Activated naive CD4-positive, alpha-beta T cell treated with anti-CD3 and anti-CD28 coated beads, Interleukin-2, amount 50 U/mL, for 24 hours (primary cell): ENCODE data around the gene GPR26.

ENCODE experiments used
- H3K27ac Mint-ChIP-seq: one replicate; pipeline ENCODE4 v1.8.0; 2021; ENCODE audit warnings: mild to moderate bottlenecking, mixed read lengths
- H3K27me3 Mint-ChIP-seq: one replicate; pipeline ENCODE4 v1.8.0; 2021; ENCODE audit warnings: mixed read lengths
- H3K36me3 Mint-ChIP-seq: one replicate; pipeline ENCODE4 v1.8.0; 2021; ENCODE audit warnings: mixed read lengths
- H3K4me1 Mint-ChIP-seq: one replicate; pipeline ENCODE4 v1.8.0; 2021; ENCODE audit warnings: mixed read lengths
- H3K4me3 Mint-ChIP-seq: one replicate; pipeline ENCODE4 v1.8.0; 2021; ENCODE audit warnings: mild to moderate bottlenecking, mixed read lengths
- H3K9me3 Mint-ChIP-seq: one replicate; pipeline ENCODE4 v1.8.0; 2021; ENCODE audit warnings: mixed read lengths

GPR26 gene

GRCh38 chr10:123639131-123639530 lies 27.0 kb upstream of the GPR26 start:
- peaks cover 7% of the 10 kb centered on the region for H3K27me3 Mint-ChIP-seq
- no peaks in the 10 kb centered on the region for H3K4me1 Mint-ChIP-seq
- no peak overlapping the region for H3K4me3 Mint-ChIP-seq
- H3K27ac Mint-ChIP-seq: no peak overlapping the region
- H3K36me3 Mint-ChIP-seq: no peaks in the 10 kb centered on the region
- H3K9me3 Mint-ChIP-seq: no peaks in the 10 kb centered on the region

GRCh38 chr10:123640016-123640535 lies 26.1 kb upstream of the GPR26 start:
- peaks cover 7% of the 10 kb centered on the region for H3K27me3 Mint-ChIP-seq
- no peak overlapping the region for H3K27ac Mint-ChIP-seq
- no peaks in the 10 kb centered on the region for H3K9me3 Mint-ChIP-seq
- no peak overlapping the region for H3K4me3 Mint-ChIP-seq
- H3K36me3 Mint-ChIP-seq: no peaks in the 10 kb centered on the region
- H3K4me1 Mint-ChIP-seq: no peaks in the 10 kb centered on the region

DNA sequence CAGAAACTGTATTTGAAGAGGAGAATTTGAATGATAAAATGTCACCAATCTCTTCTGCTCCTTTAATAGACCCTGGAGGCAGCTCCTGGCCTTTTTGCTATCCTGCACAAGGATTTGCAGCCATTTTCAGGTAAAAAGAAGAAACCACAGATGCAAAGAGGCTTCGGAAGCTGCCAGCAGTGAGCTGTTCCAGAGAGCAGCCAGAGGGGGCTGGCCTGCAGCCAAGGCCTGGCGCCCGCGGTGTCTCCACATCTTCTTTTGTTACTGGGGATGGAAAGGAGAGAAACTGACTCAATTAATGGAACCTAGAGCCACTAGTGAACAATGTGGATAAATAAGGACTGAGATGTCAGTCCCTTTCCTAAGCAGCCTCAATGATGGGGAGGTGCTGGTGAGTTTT lies 23.9 kb upstream of the GPR26 start:
- Mint-ChIP-seq H3K36me3 (no peaks in the 10 kb centered on the region), H3K27ac (no peak overlapping the region), H3K4me1 (no peaks in the 10 kb centered on the region), H3K9me3 (no peaks in the 10 kb centered on the region), H3K27me3 (peaks cover 11% of the 10 kb centered on the region), H3K4me3 (no peak overlapping the region)

GRCh38 chr10:123642697-123643096 lies 23.5 kb upstream of the GPR26 start:
- no peaks in the 10 kb centered on the region for H3K4me1 Mint-ChIP-seq
- H3K4me3 Mint-ChIP-seq: no peak overlapping the region
- no peaks in the 10 kb centered on the region for H3K36me3 Mint-ChIP-seq
- no peak overlapping the region for H3K27ac Mint-ChIP-seq
- peaks cover 11% of the 10 kb centered on the region for H3K27me3 Mint-ChIP-seq
- H3K9me3 Mint-ChIP-seq: no peaks in the 10 kb centered on the region

- H3K27me3 Mint-ChIP-seq: peaks cover 11% of the 10 kb centered on the region
- no peaks in the 10 kb centered on the region for H3K4me1 Mint-ChIP-seq
- H3K9me3 Mint-ChIP-seq: no peaks in the 10 kb centered on the region
- H3K27ac Mint-ChIP-seq: no peak overlapping the region
- H3K4me3 Mint-ChIP-seq: no peak overlapping the region
- no peaks in the 10 kb centered on the region for H3K36me3 Mint-ChIP-seq
These were observed 22.8 kb upstream of the GPR26 start for GRCh38 chr10:123643315-123643714.

DNA sequence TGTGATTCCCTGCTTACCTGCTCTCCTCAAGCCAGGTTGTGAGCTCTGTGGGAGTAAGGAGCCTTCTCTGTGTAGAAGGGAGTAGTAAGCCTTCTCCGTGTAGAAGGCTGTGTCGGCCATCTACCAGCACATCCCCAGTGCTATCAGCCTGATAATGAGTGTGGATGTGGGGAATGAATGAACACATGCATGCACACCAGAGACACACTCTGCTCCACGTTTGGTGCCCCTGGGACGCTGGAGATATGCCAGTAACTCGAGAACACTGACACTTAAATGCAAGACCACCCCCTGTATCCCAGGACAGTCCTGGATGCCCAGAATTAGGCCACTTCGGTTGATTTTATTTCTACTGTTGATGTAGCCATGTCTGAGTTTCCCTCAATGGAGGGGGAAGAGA lies 21.1 kb upstream of the GPR26 start:
- Mint-ChIP-seq H3K27me3 (peaks cover 12% of the 10 kb centered on the region), H3K4me3 (no peak overlapping the region)

DNA sequence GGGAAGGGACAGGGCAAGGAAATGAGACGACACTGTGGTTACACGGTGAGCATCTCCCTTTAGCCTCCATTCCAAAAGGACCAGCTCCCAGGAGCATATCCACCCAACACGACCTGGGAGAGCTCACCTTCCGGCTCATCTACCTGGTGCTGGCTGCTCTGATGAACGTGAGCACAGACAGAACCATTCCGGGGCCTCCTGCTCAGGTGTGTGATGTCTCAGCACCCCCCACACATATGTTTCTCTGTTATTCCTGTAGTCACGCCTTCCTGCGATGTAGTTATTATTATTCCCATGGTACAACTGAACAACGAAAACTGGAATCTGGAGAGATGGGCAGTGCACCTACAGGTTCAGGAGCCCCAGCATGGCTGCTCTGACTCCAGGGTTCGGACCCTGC lies 20.5 kb upstream of the GPR26 start:
- Mint-ChIP-seq H3K27me3 (peaks cover 12% of the 10 kb centered on the region), H3K4me1 (no peaks in the 10 kb centered on the region), H3K36me3 (no peaks in the 10 kb centered on the region), H3K27ac (no peak overlapping the region), H3K9me3 (no peaks in the 10 kb centered on the region), H3K4me3 (no peak overlapping the region)

More for the DNA sequence above, 21.1 kb upstream of the GPR26 start:
- Mint-ChIP-seq H3K27ac (no peak overlapping the region), H3K9me3 (no peaks in the 10 kb centered on the region), H3K36me3 (no peaks in the 10 kb centered on the region), H3K4me1 (no peaks in the 10 kb centered on the region)

DNA sequence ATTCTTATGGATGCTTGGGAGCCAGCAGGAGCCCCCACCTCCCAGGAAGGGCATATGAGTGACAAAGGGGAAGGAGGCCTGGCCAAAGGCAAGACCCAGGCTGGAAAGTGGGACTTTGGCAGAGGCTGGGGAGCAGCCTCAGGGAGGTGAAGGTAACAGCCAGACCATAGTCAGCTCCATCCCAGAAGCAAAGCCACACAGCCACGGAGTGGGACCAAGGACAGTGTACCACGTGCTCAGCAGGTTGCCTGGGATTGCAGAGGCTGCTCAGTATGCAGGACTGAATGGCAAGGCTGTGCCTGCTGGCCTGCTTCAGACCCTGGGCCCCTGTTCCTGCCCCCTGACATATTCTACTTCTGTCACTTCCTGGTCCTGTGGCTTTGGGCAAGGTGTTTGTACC lies 17.6 kb upstream of the GPR26 start:
- Mint-ChIP-seq H3K36me3 (no peaks in the 10 kb centered on the region), H3K27ac (no peak overlapping the region), H3K9me3 (no peaks in the 10 kb centered on the region), H3K4me3 (no peak overlapping the region), H3K4me1 (no peaks in the 10 kb centered on the region), H3K27me3 (peaks cover 9% of the 10 kb centered on the region)

GRCh38 chr10:123649676-123650075 lies 16.5 kb upstream of the GPR26 start:
- H3K36me3 Mint-ChIP-seq: no peaks in the 10 kb centered on the region

DNA sequence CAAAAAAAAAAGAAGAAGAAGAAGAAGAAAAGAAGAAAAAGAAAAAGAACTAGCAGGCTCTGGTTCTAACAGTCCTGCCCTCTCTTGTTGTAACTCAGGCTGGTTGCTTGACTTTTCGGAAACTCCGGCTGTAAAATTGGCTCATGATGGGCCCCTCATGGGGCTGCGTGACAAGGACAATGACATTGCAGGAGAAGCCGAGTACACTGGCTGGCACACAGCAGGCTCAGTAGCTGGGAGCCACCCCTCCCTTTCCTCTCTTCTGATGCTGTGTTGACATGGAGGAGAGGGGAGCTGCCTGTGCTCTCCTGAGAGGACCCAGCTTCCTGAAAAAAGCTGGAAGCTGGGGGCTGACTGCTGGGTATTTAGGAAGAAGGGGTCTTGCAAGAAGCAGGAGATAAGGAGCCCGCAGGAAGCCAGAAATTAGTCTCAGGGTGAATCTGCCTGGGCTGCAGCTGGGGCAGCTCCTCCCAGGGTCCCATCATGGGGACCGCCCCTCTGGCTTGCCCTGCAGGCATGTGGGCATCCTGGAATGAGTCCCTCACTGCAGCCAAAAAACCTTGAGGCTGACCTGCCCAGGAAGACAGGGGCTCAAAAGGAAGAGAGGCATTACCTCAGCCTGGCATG lies 14.6 kb upstream of the GPR26 start:
- Mint-ChIP-seq H3K27ac (no peak overlapping the region), H3K4me1 (no peaks in the 10 kb centered on the region), H3K4me3 (no peak overlapping the region), H3K36me3 (no peaks in the 10 kb centered on the region), H3K27me3 (peaks cover 2% of the 10 kb centered on the region), H3K9me3 (no peaks in the 10 kb centered on the region)

More at GRCh38 chr10:123649676-123650075, 16.5 kb upstream of the GPR26 start:
- Mint-ChIP-seq H3K4me1 (no peaks in the 10 kb centered on the region), H3K27me3 (peaks cover 6% of the 10 kb centered on the region), H3K9me3 (no peaks in the 10 kb centered on the region), H3K4me3 (no peak overlapping the region), H3K27ac (no peak overlapping the region)

DNA sequence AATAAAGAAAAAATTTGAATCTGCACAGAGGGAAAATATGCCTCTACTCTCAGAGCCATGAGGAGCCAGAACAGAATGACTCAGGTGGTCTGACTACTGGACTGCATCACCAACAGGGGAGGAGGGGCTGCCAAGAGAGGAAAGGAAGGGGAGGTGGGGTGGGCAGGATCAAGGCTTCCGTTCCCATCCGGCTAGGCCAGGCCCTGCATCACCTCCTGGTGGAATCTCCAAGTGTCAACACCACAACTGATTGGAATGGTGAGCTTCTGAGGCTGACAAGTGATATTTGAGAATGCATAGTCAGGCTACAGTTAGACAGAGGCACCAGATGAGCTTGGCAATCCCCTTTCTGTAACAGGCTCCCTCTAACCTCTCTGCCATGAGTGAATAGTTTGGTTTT lies 10.4 kb upstream of the GPR26 start:
- Mint-ChIP-seq H3K9me3 (no peaks in the 10 kb centered on the region), H3K27me3 (no peaks in the 10 kb centered on the region), H3K4me3 (no peak overlapping the region), H3K36me3 (no peaks in the 10 kb centered on the region), H3K4me1 (no peaks in the 10 kb centered on the region), H3K27ac (no peak overlapping the region)

- Mint-ChIP-seq H3K27ac (no peak overlapping the region), H3K36me3 (no peaks in the 10 kb centered on the region), H3K4me3 (no peak overlapping the region), H3K4me1 (no peaks in the 10 kb centered on the region), H3K27me3 (peaks cover 14% of the 10 kb centered on the region), H3K9me3 (peaks cover 6% of the 10 kb centered on the region)
These were observed 2.6 kb upstream of the GPR26 start for GRCh38 chr10:123663522-123663921.

GRCh38 chr10:123665491-123666286 lies 466 bp upstream of the GPR26 start:
- Mint-ChIP-seq H3K4me3 (no peak overlapping the region), H3K36me3 (no peaks in the 10 kb centered on the region), H3K27ac (no peak overlapping the region), H3K9me3 (peaks cover 6% of the 10 kb centered on the region), H3K27me3 (peaks cover 14% of the 10 kb centered on the region), H3K4me1 (no peaks in the 10 kb centered on the region)

DNA sequence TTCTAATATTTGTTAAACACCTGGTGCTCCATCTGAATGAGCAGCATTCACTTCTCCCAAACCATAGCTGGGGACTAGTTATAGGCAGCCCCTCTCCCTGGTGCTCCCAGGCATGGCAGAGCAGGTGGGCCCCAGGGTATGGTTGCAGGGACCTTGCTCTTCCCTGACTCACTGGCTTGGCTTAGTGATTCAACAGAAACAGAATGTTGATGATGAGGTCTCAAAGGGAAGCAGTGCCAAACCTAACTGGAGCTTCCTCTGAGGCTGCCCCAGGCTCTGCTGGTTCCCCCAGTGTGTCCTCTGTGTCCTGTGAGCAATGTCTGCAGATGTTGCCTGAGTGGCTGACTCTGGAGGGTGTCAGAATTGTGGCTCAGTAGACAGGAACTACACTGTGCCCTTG lies 3.7 kb downstream of the GPR26 start:
- H3K4me1 Mint-ChIP-seq: no peaks in the 10 kb centered on the region
- no peak overlapping the region for H3K4me3 Mint-ChIP-seq
- no peaks in the 10 kb centered on the region for H3K36me3 Mint-ChIP-seq
- peaks cover 11% of the 10 kb centered on the region for H3K27me3 Mint-ChIP-seq
- H3K27ac Mint-ChIP-seq: no peak overlapping the region
- no peaks in the 10 kb centered on the region for H3K9me3 Mint-ChIP-seq

DNA sequence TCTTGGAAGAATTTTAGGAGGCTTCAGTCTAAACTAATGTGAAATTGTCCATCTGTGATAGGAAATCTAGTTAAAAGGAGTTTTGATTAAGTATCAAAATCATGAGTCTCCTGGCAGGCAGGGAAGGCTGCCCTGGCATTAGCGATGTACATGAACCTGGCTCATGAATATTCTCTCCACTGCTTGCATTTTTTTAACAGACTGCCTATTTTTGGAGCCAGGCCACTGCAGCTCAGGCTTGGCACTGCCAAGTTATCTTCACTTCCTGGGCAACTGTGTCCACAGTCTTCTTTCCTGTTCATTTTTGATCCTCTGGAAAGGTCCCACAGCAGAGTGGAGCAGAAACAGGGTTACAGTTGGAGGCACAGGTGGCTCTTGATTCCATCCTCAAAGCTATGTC lies 7.0 kb downstream of the GPR26 start:
- H3K9me3 Mint-ChIP-seq: no peaks in the 10 kb centered on the region
- H3K36me3 Mint-ChIP-seq: no peaks in the 10 kb centered on the region
- H3K4me1 Mint-ChIP-seq: no peaks in the 10 kb centered on the region
- H3K4me3 Mint-ChIP-seq: no peak overlapping the region
- no peaks in the 10 kb centered on the region for H3K27me3 Mint-ChIP-seq
- H3K27ac Mint-ChIP-seq: no peak overlapping the region

- H3K4me1 Mint-ChIP-seq: no peaks in the 10 kb centered on the region
- H3K4me3 Mint-ChIP-seq: no peak overlapping the region
- H3K27me3 Mint-ChIP-seq: no peaks in the 10 kb centered on the region
- no peak overlapping the region for H3K27ac Mint-ChIP-seq
- no peaks in the 10 kb centered on the region for H3K36me3 Mint-ChIP-seq
- H3K9me3 Mint-ChIP-seq: no peaks in the 10 kb centered on the region
These were observed 8.6 kb downstream of the GPR26 start for GRCh38 chr10:123674741-123675140.
